Right atrium auricular region (tissue), 2 donors: ENCODE results near the gene FBXL15. TPM values are rescaled to one million over a fixed set of nuclear protein-coding genes. Genes with fewer than 3 reads are reported as not detected.

ENCODE experiments used
- DNase-seq: peaks from one replicate; pipeline ENCODE4 v3.0.0-alpha.2; 2019; ENCODE audit warnings: low spot score
- H3K27ac ChIP-seq, 2 donors: fragments of 200-600 bp; sonication (generic); 1 replicate in 1 of 2; 2 replicates in 1 of 2; pipeline ENCODE4 v1.5.1; 2016 to 2019
- H3K27me3 ChIP-seq, 2 donors: fragments of 200-600 bp; sonication (generic); one replicate each; pipeline versions ENCODE4 v1.5.1 to v1.6.0; 2017 to 2019
- H3K36me3 ChIP-seq: fragments of 200-600 bp; sonication (generic); one replicate; pipeline ENCODE4 v1.5.1; 2016
- H3K4me1 ChIP-seq, 2 donors: fragments of 200-600 bp; sonication (generic); one replicate each; pipeline versions ENCODE4 v1.5.1 to v1.6.0; 2017 to 2019
- H3K4me3 ChIP-seq, 2 donors: fragments of 200-600 bp; sonication (generic); 1 replicate in 1 of 2; 2 replicates in 1 of 2; pipeline ENCODE4 v1.5.1; 2017 to 2019; ENCODE audit warnings: mild to moderate bottlenecking in 1 of 2, moderate library complexity in 1 of 2
- H3K9me3 ChIP-seq, 2 donors: fragments of 200-600 bp; sonication (generic); one replicate each; pipeline ENCODE4 v1.5.1; 2019
- total RNA-seq, 2 donors: library from RNA; depleted of rRNA; stranded (reverse); fragments of >200 nt; gene quantifications; one replicate each; pipeline ENCODE4 v1.1.0, GENCODE V29; 2016
- TF ChIP-seq, protein P1 (sequence below), 2 donors: fragments of 200-600 bp; sonication (generic); IDR thresholded peaks; one replicate each; pipeline ENCODE4 v1.5.1; 2019; ENCODE audit warnings: antibody characterized with exemption in 2 of 2

The FBXL15 gene
- total RNA-seq, 2 donors from 2014 or later: 16.6 to 21.3 TPM

DNA sequence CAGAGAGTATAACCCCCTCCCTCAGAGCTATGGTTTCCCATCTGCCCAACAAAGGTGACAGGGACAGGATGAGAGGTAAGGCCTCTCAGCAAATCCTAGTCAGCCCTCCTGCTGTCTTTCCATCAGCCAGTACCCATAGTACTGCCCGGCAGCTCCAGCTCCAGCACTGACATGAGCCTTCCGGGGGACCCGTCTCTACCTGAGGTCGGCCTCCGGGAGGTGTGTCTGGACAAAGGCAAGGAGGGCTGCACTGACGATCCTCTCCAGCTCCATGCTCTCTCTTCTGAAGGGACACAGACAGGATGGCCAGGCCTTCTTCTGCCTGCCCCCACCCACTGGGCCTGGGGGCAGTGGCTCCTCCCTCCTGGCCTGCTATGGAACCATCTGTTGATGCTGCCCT lies 4.3 kb downstream of the FBXL15 start:
- H3K36me3 ChIP-seq: peaks cover 8% of the 10 kb centered on the region
- no peak for DNase-seq
- H3K4me1 ChIP-seq: peaks cover 0 to 28% of the 10 kb centered on the region in 2 donors
- no peaks in the 10 kb centered on the region for H3K27me3 ChIP-seq
- H3K9me3 ChIP-seq: no peaks in the 10 kb centered on the region
- no peak overlapping the region for H3K4me3 ChIP-seq
- TF ChIP-seq, protein P1, sequence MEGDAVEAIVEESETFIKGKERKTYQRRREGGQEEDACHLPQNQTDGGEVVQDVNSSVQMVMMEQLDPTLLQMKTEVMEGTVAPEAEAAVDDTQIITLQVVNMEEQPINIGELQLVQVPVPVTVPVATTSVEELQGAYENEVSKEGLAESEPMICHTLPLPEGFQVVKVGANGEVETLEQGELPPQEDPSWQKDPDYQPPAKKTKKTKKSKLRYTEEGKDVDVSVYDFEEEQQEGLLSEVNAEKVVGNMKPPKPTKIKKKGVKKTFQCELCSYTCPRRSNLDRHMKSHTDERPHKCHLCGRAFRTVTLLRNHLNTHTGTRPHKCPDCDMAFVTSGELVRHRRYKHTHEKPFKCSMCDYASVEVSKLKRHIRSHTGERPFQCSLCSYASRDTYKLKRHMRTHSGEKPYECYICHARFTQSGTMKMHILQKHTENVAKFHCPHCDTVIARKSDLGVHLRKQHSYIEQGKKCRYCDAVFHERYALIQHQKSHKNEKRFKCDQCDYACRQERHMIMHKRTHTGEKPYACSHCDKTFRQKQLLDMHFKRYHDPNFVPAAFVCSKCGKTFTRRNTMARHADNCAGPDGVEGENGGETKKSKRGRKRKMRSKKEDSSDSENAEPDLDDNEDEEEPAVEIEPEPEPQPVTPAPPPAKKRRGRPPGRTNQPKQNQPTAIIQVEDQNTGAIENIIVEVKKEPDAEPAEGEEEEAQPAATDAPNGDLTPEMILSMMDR (IDR thresholded peaks at IDR 0.05): no peak
- H3K27ac ChIP-seq: no peak overlapping the region

DNA sequence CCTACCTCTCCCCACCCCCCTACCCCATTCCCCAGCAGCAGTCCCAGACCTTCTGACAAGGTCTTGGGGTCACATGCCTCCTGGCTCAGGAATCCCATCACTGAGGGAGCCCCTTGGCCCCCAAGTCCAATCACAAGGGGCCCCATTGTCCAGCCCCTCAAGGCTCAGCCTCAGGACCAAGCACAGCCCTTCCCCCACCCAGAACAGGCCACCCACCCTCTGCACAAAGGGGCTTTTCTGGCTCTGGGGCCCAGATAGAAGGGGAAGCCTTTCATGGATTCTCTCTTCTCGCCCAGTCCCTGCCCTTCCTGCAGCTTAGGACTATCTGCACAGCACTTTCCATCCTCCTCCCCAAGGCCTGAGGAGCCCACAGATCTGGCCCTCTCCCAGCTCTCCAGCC lies 4.8 kb downstream of the FBXL15 start:
- H3K9me3 ChIP-seq: no peaks in the 10 kb centered on the region
- no peak for DNase-seq
- peaks cover 8% of the 10 kb centered on the region for H3K36me3 ChIP-seq
- H3K27ac ChIP-seq: no peak overlapping the region
- TF ChIP-seq, protein P1 (IDR thresholded peaks at IDR 0.05): no peak
- H3K4me3 ChIP-seq: no peak overlapping the region
- H3K27me3 ChIP-seq: no peaks in the 10 kb centered on the region
- peaks cover 0 to 22% of the 10 kb centered on the region in 2 donors for H3K4me1 ChIP-seq

DNA sequence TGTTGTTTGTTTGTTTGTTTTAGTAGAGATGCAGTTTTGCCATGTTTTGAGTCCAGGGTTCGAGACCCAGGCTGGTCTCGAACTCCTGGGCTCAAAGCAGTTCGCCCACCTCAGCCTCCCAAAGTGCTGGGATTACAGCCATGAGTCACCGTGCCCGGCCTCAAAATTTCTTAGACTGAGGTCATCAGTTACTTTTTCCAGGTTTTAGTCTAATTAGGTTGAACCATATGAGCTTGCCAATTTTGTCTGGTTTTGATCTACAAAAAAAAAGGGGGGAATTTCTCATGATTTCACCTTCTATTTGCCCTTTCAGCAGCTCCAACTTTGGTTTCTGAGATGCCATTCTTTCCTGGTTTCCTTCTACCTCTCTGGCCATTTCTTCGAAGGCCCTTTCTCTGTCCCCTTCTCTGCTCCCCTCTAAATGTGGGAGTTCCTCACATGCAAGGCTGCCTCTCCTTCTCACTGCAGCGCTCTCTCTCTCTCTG lies 6.2 kb downstream of the FBXL15 start:
- no peak overlapping the region for H3K4me3 ChIP-seq
- H3K36me3 ChIP-seq: peaks cover 8% of the 10 kb centered on the region
- no peak for DNase-seq
- no peaks in the 10 kb centered on the region for H3K9me3 ChIP-seq
- no peaks in the 10 kb centered on the region for H3K27me3 ChIP-seq
- H3K4me1 ChIP-seq: peaks cover 0 to 25% of the 10 kb centered on the region in 2 donors
- TF ChIP-seq, protein P1 (IDR thresholded peaks at IDR 0.05): no peak
- no peak overlapping the region for H3K27ac ChIP-seq

- DNase-seq: no peak
- Histone ChIP-seq H3K27ac (no peak overlapping the region), H3K36me3 (peaks cover 1% of the 10 kb centered on the region), H3K4me3 (no peak overlapping the region), H3K27me3 (no peaks in the 10 kb centered on the region), H3K9me3 (no peaks in the 10 kb centered on the region), H3K4me1 (peaks cover 0 to 13% of the 10 kb centered on the region in 2 donors)
- TF ChIP-seq, protein P1 (IDR thresholded peaks at IDR 0.05): no peak
These were observed 8.8 kb downstream of the FBXL15 start for GRCh38 chr10:102429468-102429867.

- peak overlapping the region; percentile 85 to 90 for H3K27ac ChIP-seq
- DNase-seq: no peak
- H3K36me3 ChIP-seq: no peaks in the 10 kb centered on the region
- H3K4me3 ChIP-seq: peak overlapping the region; percentile 92 to 95
- no peaks in the 10 kb centered on the region for H3K27me3 ChIP-seq
- TF ChIP-seq, protein P1 (IDR thresholded peaks at IDR 0.05): no peak
- no peaks in the 10 kb centered on the region for H3K9me3 ChIP-seq
- peaks cover 0 to 21% of the 10 kb centered on the region in 2 donors for H3K4me1 ChIP-seq
These were observed 11.0 kb downstream of the FBXL15 start for GRCh38 chr10:102431452-102432124.
